Activated CD4-positive, alpha-beta memory T cell treated with anti-CD3 and anti-CD28 coated beads for 36 hours (primary cell): ENCODE measurements around the gene KLRG1. TPM values are rescaled to one million over a fixed set of nuclear protein-coding genes. Genes with fewer than 3 reads are reported as not detected.

Source experiments
- CTCF ChIA-PET: fragments of 350-600 bp; sonication (Branson Sonifier 250); formaldehyde crosslinking; loops from one replicate; lab custom pipeline; 2021; ENCODE audit warnings: antibody characterized with exemption, inconsistent platforms; lab: Charles Lee
- POLR2A ChIA-PET: fragments of 350-600 bp; sonication (Branson Sonifier 250); formaldehyde crosslinking; loops from one replicate; lab custom pipeline; 2021; ENCODE audit warnings: antibody characterized with exemption; lab: Charles Lee
- DNase-seq: peaks from one replicate; pipeline ENCODE4 v3.0.0-alpha.2; 2020
- H3K27ac Mint-ChIP-seq: one replicate; pipeline ENCODE4 v1.8.0; 2021; ENCODE audit warnings: mixed read lengths
- H3K27me3 Mint-ChIP-seq: one replicate; pipeline ENCODE4 v1.8.0; 2021; ENCODE audit warnings: mixed read lengths
- H3K36me3 Mint-ChIP-seq: one replicate; pipeline ENCODE4 v1.8.0; 2021; ENCODE audit warnings: mixed read lengths
- H3K4me1 Mint-ChIP-seq: one replicate; pipeline ENCODE4 v1.8.0; 2021; ENCODE audit warnings: low read depth, mixed read lengths
- H3K4me3 Mint-ChIP-seq: one replicate; pipeline ENCODE4 v1.8.0; 2021; ENCODE audit warnings: mild to moderate bottlenecking, mixed read lengths
- H3K9me3 Mint-ChIP-seq: one replicate; pipeline ENCODE4 v1.8.0; 2021; ENCODE audit warnings: mixed read lengths
- intact Hi-C: fragments of 100-400 bp; cut with micrococcal nuclease; formaldehyde crosslinking; loops from one replicate; pipeline ENCODE4 v1.15.1; 2023
- total RNA-seq, 2 experiments: library from RNA; stranded (reverse); gene quantifications; one replicate each; pipeline ENCODE4 v1.2.3, GENCODE V29; 2021

Gene KLRG1
- total RNA-seq, 2 experiments from 2014 or later: 4.4 to 5.4 TPM

GRCh38 chr12:8987163-8987562, 2.2 kb upstream of the KLRG1 start:
- Mint-ChIP-seq H3K4me1 (peaks cover 47% of the 10 kb centered on the region), H3K9me3 (no peaks in the 10 kb centered on the region), H3K27me3 (no peaks in the 10 kb centered on the region), H3K27ac (no peak overlapping the region), H3K4me3 (no peak overlapping the region), H3K36me3 (no peaks in the 10 kb centered on the region)
- POLR2A ChIA-PET: interaction anchor here (1.0 to 1.4 kb wide), 2 partner anchors 10 to 23 kb away, joined by 4 to 5 read pairs; no protein-coding TSS in a partner anchor
- DNase-seq: no peak
- intact Hi-C loops: loop anchor here (1.0 kb wide), 2 partner anchors 9 to 33 kb away; no protein-coding TSS in a partner anchor
- CTCF ChIA-PET: interaction anchor here (0.6 to 6.9 kb wide), 4 partner anchors 10 to 51 kb away, joined by 3 to 40 read pairs (median 6); partner anchors contain the start of gene M6PR

- Mint-ChIP-seq H3K36me3 (no peaks in the 10 kb centered on the region), H3K27ac (peak overlapping the region; percentile 41), H3K9me3 (no peaks in the 10 kb centered on the region), H3K4me3 (no peak overlapping the region), H3K4me1 (peaks cover 51% of the 10 kb centered on the region), H3K27me3 (no peaks in the 10 kb centered on the region)
- ChIA-PET POLR2A (interaction anchor here (1.0 to 1.4 kb wide), 2 partner anchors 10 to 22 kb away, joined by 4 to 5 read pairs; no protein-coding TSS in a partner anchor), CTCF (interaction anchor here (0.6 to 6.9 kb wide), 4 partner anchors 9 to 51 kb away, joined by 3 to 40 read pairs (median 6); partner anchors contain the start of gene M6PR)
- intact Hi-C loops: loop anchor here (1.0 to 2.0 kb wide), 4 partner anchors 9 to 37 kb away; no protein-coding TSS in a partner anchor
- no peak for DNase-seq
Observed at GRCh38 chr12:8987685-8988084, 1.7 kb upstream of the KLRG1 start.

GRCh38 chr12:8991371-8992345, 2.3 kb downstream of the KLRG1 start:
- Mint-ChIP-seq H3K4me3 (peak overlapping the region; percentile 63), H3K4me1 (peaks cover 73% of the 10 kb centered on the region), H3K36me3 (peaks cover 3% of the 10 kb centered on the region), H3K27ac (peak overlapping the region; percentile 78), H3K27me3 (no peaks in the 10 kb centered on the region), H3K9me3 (no peaks in the 10 kb centered on the region)
- intact Hi-C loops: loop anchor here (1.0 to 10.0 kb wide), 2 partner anchors 34 to 253 kb away; no protein-coding TSS in a partner anchor
- ChIA-PET CTCF (interaction anchor here (1.1 to 6.9 kb wide), 3 partner anchors 9 to 57 kb away, joined by 3 to 40 read pairs (median 5); partner anchors contain the start of gene M6PR), POLR2A (interaction anchor here (0.8 to 2.5 kb wide), 2 partner anchors 36 to 41 kb away, joined by 3 to 8 read pairs; partner anchors contain the start of gene M6PR)
- peak; percentile 19 for DNase-seq

- ChIA-PET POLR2A (interaction anchor here (2.5 kb wide), 1 partner anchor 44 kb away, joined by 8 read pairs; the partner anchor contains the start of gene M6PR), CTCF (interaction anchor here (6.9 kb wide), 1 partner anchor 43 kb away, joined by 40 read pairs; the partner anchor contains the start of gene M6PR)
- intact Hi-C loops: loop anchor here (10.0 kb wide), 1 partner anchor 251 kb away; no protein-coding TSS in a partner anchor
- H3K27me3 Mint-ChIP-seq: no peaks in the 10 kb centered on the region
- peak overlapping the region; percentile 60 for H3K4me3 Mint-ChIP-seq
- H3K27ac Mint-ChIP-seq: peak overlapping the region; percentile 54
- no peaks in the 10 kb centered on the region for H3K9me3 Mint-ChIP-seq
- no peak for DNase-seq
- H3K36me3 Mint-ChIP-seq: peaks cover 3% of the 10 kb centered on the region
- peaks cover 65% of the 10 kb centered on the region for H3K4me1 Mint-ChIP-seq
Observed at GRCh38 chr12:8993827-8994226, 4.5 kb downstream of the KLRG1 start.

- H3K36me3 Mint-ChIP-seq: peaks cover 9% of the 10 kb centered on the region
- H3K27me3 Mint-ChIP-seq: no peaks in the 10 kb centered on the region
- H3K27ac Mint-ChIP-seq: peak overlapping the region; percentile 21
- intact Hi-C loops: loop anchor here (10.0 kb wide), 1 partner anchor 250 kb away; no protein-coding TSS in a partner anchor
- DNase-seq: no peak
- H3K4me3 Mint-ChIP-seq: no peak overlapping the region
- CTCF ChIA-PET: interaction anchor here (1.9 kb wide), 1 partner anchor 45 kb away, joined by 11 read pairs; the partner anchor contains the start of gene M6PR
- POLR2A ChIA-PET: interaction anchor here (2.3 kb wide), 1 partner anchor 15 kb away, joined by 11 read pairs; no protein-coding TSS in a partner anchor
- peaks cover 62% of the 10 kb centered on the region for H3K4me1 Mint-ChIP-seq
- H3K9me3 Mint-ChIP-seq: no peaks in the 10 kb centered on the region
Observed at GRCh38 chr12:8995021-8995775, 5.9 kb downstream of the KLRG1 start.

GRCh38 chr12:8996682-8997405, 7.5 kb downstream of the KLRG1 start:
- POLR2A ChIA-PET: interaction anchor here (0.8 to 2.3 kb wide), 5 partner anchors 9 to 50 kb away, joined by 3 to 11 read pairs (median 5); partner anchors contain the start of gene M6PR
- no peak overlapping the region for H3K4me3 Mint-ChIP-seq
- DNase-seq: peak; percentile 58
- no peaks in the 10 kb centered on the region for H3K9me3 Mint-ChIP-seq
- CTCF ChIA-PET: interaction anchor here (0.6 to 1.9 kb wide), 4 partner anchors 9 to 672 kb away, joined by 3 to 11 read pairs (median 4); partner anchors contain the start of gene M6PR
- H3K4me1 Mint-ChIP-seq: peaks cover 70% of the 10 kb centered on the region
- H3K27me3 Mint-ChIP-seq: no peaks in the 10 kb centered on the region
- peaks cover 11% of the 10 kb centered on the region for H3K36me3 Mint-ChIP-seq
- no peak overlapping the region for H3K27ac Mint-ChIP-seq
- intact Hi-C loops: loop anchor here (1.0 to 10.0 kb wide), 6 partner anchors 10 to 352 kb away; no protein-coding TSS in a partner anchor

GRCh38 chr12:9001233-9001632, 11.9 kb downstream of the KLRG1 start:
- Mint-ChIP-seq H3K4me3 (no peak overlapping the region), H3K27me3 (no peaks in the 10 kb centered on the region)

GRCh38 chr12:9002335-9002734, 13.0 kb downstream of the KLRG1 start:
- ChIA-PET CTCF (interaction anchor here (0.7 to 1.0 kb wide), 2 partner anchors 89 to 458 kb away, joined by 3 read pairs; no protein-coding TSS in a partner anchor), POLR2A (no interaction called here)
- Mint-ChIP-seq H3K27ac (no peak overlapping the region), H3K4me1 (peaks cover 50% of the 10 kb centered on the region), H3K27me3 (no peaks in the 10 kb centered on the region), H3K36me3 (peaks cover 15% of the 10 kb centered on the region), H3K9me3 (no peaks in the 10 kb centered on the region), H3K4me3 (no peak overlapping the region)
- intact Hi-C loops: no loop called here
- no peak for DNase-seq

More at GRCh38 chr12:9001233-9001632, 11.9 kb downstream of the KLRG1 start:
- Mint-ChIP-seq H3K9me3 (no peaks in the 10 kb centered on the region), H3K27ac (peak overlapping the region; percentile 48), H3K36me3 (peaks cover 14% of the 10 kb centered on the region), H3K4me1 (peaks cover 53% of the 10 kb centered on the region)
- DNase-seq: no peak
- intact Hi-C loops: no loop called here
- ChIA-PET POLR2A (no interaction called here), CTCF (interaction anchor here (1.0 to 1.7 kb wide), 4 partner anchors 9 to 88 kb away, joined by 3 to 5 read pairs (median 4); no protein-coding TSS in a partner anchor)

- H3K4me1 Mint-ChIP-seq: peaks cover 13% of the 10 kb centered on the region
- no peak for DNase-seq
- H3K36me3 Mint-ChIP-seq: peaks cover 8% of the 10 kb centered on the region
- no peak overlapping the region for H3K4me3 Mint-ChIP-seq
- H3K27ac Mint-ChIP-seq: no peak overlapping the region
- H3K27me3 Mint-ChIP-seq: peaks cover under 1% of the 10 kb centered on the region
- peaks cover 21% of the 10 kb centered on the region for H3K9me3 Mint-ChIP-seq
- ChIA-PET CTCF (interaction anchor here (1.5 kb wide), 1 partner anchor 13 kb away, joined by 4 read pairs; no protein-coding TSS in a partner anchor), POLR2A (interaction anchor here (1.6 kb wide), 1 partner anchor 14 kb away, joined by 3 read pairs; no protein-coding TSS in a partner anchor)
- intact Hi-C loops: no loop called here
Observed at GRCh38 chr12:9022592-9022991, 33.2 kb downstream of the KLRG1 start.

GRCh38 chr12:9024512-9024911, 35.2 kb downstream of the KLRG1 start:
- Mint-ChIP-seq H3K4me1 (peaks cover 25% of the 10 kb centered on the region), H3K36me3 (peaks cover 12% of the 10 kb centered on the region), H3K9me3 (peaks cover 7% of the 10 kb centered on the region), H3K27me3 (peaks cover 2% of the 10 kb centered on the region), H3K27ac (no peak overlapping the region), H3K4me3 (no peak overlapping the region)
- no peak for DNase-seq
- CTCF ChIA-PET: interaction anchor here (0.7 to 4.3 kb wide), 5 partner anchors 13 to 74 kb away, joined by 3 to 39 read pairs (median 4); partner anchors contain the start of gene M6PR
- intact Hi-C loops: loop anchor here (2.0 kb wide), 2 partner anchors 14 to 36 kb away; partner anchors contain the start of gene KLRG1
- POLR2A ChIA-PET: interaction anchor here (0.9 to 2.9 kb wide), 3 partner anchors 10 to 76 kb away, joined by 3 to 12 read pairs (median 3); partner anchors contain the start of gene M6PR
